HEK293 (cell line): ENCODE measurements around the gene MSI2.
A peak's percentile ranks its signal among the peaks of the same experiment; 100 is the strongest.

ENCODE experiments used
- CTCF ChIA-PET: fragments of 350-600 bp; formaldehyde crosslinking; extraction: SDS; loops from one replicate; lab custom pipeline; 2021; ENCODE audit warnings: antibody characterized with exemption; lab: Yijun Ruan, JAX
- POLR2A ChIA-PET: fragments of 300-600 bp; formaldehyde crosslinking; extraction: SDS; loops from one replicate; lab custom pipeline; 2020; ENCODE audit warnings: antibody characterized with exemption, inconsistent platforms; lab: Yijun Ruan, JAX
- H3K27ac ChIP-seq: fragments of 200-500 bp; sonication (Bioruptor generic); 2 replicates; pipeline ENCODE4 v1.5.1; 2014; ENCODE audit warnings: low read depth, low read length, control low read depth, inconsistent platforms; ENCODE audit errors: extremely low read depth
- H3K36me3 ChIP-seq, 2 experiments: fragments of 200-500 bp in 1 of 2; sonication (Bioruptor generic) in 1 of 2; 1 replicate in 1 of 2; 2 replicates in 1 of 2; pipeline ENCODE4 v1.5.1; 2014 to 2017; ENCODE audit warnings: inconsistent platforms in 2 of 2, low read length in 2 of 2; ENCODE audit not compliant: control insufficient read depth in 2 of 2, insufficient read depth in 1 of 2
- H3K4me1 ChIP-seq: fragments of 200-500 bp; sonication (Bioruptor generic); 2 replicates; pipeline ENCODE4 v1.5.1; 2014; ENCODE audit warnings: mild to moderate bottlenecking, low read length, inconsistent platforms; ENCODE audit not compliant: control insufficient read depth, insufficient read depth
- H3K4me3 ChIP-seq: 2 replicates; pipeline ENCODE4 v1.5.1; 2011; ENCODE audit warnings: low read depth, mild to moderate bottlenecking, control low read depth, low read length, moderate library complexity
- H3K9me3 ChIP-seq: fragments of 200-500 bp; sonication (Bioruptor generic); 2 replicates; pipeline ENCODE4 v1.5.1; 2014; ENCODE audit warnings: low read depth, low read length, inconsistent platforms; ENCODE audit not compliant: control insufficient read depth, insufficient read depth
- FEZF1 ChIP-seq: fragments of 450-650 bp; formaldehyde crosslinking; IDR thresholded peaks from 2 replicates; pipeline ENCODE4 v1.5.1; 2016; ENCODE audit warnings: missing biosample characterization, missing genetic modification characterization
- MYNN ChIP-seq: fragments of 450-650 bp; formaldehyde crosslinking; IDR thresholded peaks from 2 replicates; pipeline ENCODE4 v1.5.1; 2016; ENCODE audit warnings: missing biosample characterization, missing genetic modification characterization, borderline replicate concordance
- SALL2 ChIP-seq: fragments of 450-650 bp; formaldehyde crosslinking; IDR thresholded peaks from 2 replicates; pipeline ENCODE4 v1.5.0; 2017; ENCODE audit warnings: missing biosample characterization, mild to moderate bottlenecking, missing genetic modification characterization, borderline replicate concordance
- SETDB1 ChIP-seq: IDR thresholded peaks from one replicate; pipeline ENCODE4 v1.6.1; 2017; ENCODE audit warnings: mild to moderate bottlenecking, low read length, moderate library complexity, mixed read lengths; ENCODE audit not compliant: insufficient read length
- SP7 ChIP-seq: fragments of 450-650 bp; formaldehyde crosslinking; IDR thresholded peaks from 2 replicates; pipeline ENCODE4 v1.5.1; 2016; ENCODE audit warnings: missing biosample characterization, missing genetic modification characterization
- YY1 ChIP-seq: fragments of 450-650 bp; formaldehyde crosslinking; IDR thresholded peaks from 2 replicates; pipeline ENCODE4 v1.5.1; 2018; ENCODE audit warnings: missing biosample characterization, missing genetic modification characterization
- ZFP3 ChIP-seq: fragments of 450-650 bp; formaldehyde crosslinking; IDR thresholded peaks from 2 replicates; pipeline ENCODE4 v1.5.1; 2016; ENCODE audit warnings: low read depth, missing biosample characterization, missing genetic modification characterization
- ZNF16 ChIP-seq: fragments of 450-650 bp; formaldehyde crosslinking; IDR thresholded peaks from 2 replicates; pipeline ENCODE4 v1.5.1; 2016; ENCODE audit warnings: low read depth, missing biosample characterization, missing genetic modification characterization
- ZNF223 ChIP-seq: fragments of 450-650 bp; formaldehyde crosslinking; IDR thresholded peaks from 2 replicates; pipeline ENCODE4 v1.5.1; 2016; ENCODE audit warnings: missing biosample characterization, missing genetic modification characterization
- ZNF274 ChIP-seq, 2 experiments: fragments of 200-500 bp in 1 of 2; fragments of 450-650 bp in 1 of 2; sonication (Bioruptor generic) in 1 of 2; formaldehyde crosslinking in 1 of 2; IDR thresholded peaks; 2 replicates each; pipeline versions ENCODE4 v1.5.1 to v1.6.1; 2014 to 2016; ENCODE audit warnings: borderline replicate concordance in 1 of 2, inconsistent platforms in 1 of 2, low read length in 1 of 2, missing biosample characterization in 1 of 2, missing genetic modification characterization in 1 of 2
- ZNF335 ChIP-seq: fragments of 450-650 bp; formaldehyde crosslinking; conservative IDR thresholded peaks from 2 replicates; pipeline ENCODE4 v1.5.1; 2016; ENCODE audit warnings: missing biosample characterization, missing genetic modification characterization
- ZNF501 ChIP-seq: fragments of 450-650 bp; formaldehyde crosslinking; IDR thresholded peaks from 2 replicates; pipeline ENCODE4 v1.5.1; 2016; ENCODE audit warnings: missing biosample characterization, missing genetic modification characterization
- ZNF549 ChIP-seq: fragments of 450-650 bp; IDR thresholded peaks from 2 replicates; pipeline ENCODE4 v1.5.1; 2018; ENCODE audit warnings: missing biosample characterization, missing genetic modification characterization, mild to moderate bottlenecking, inconsistent platforms, moderate library complexity
- ZNF658 ChIP-seq: fragments of 450-650 bp; formaldehyde crosslinking; IDR thresholded peaks from 2 replicates; pipeline ENCODE4; 2016; ENCODE audit warnings: missing biosample characterization, missing genetic modification characterization
- ZNF701 ChIP-seq: fragments of 450-650 bp; formaldehyde crosslinking; IDR thresholded peaks from 2 replicates; pipeline ENCODE4 v1.5.1; 2016; ENCODE audit warnings: missing biosample characterization, missing genetic modification characterization
- ZNF707 ChIP-seq: fragments of 450-650 bp; formaldehyde crosslinking; IDR thresholded peaks from 2 replicates; pipeline ENCODE4 v1.5.1; 2016; ENCODE audit warnings: missing biosample characterization, missing genetic modification characterization
- ZNF768 ChIP-seq: fragments of 450-650 bp; formaldehyde crosslinking; IDR thresholded peaks from 2 replicates; pipeline ENCODE4 v1.5.1; 2018; ENCODE audit warnings: missing biosample characterization, mild to moderate bottlenecking, missing genetic modification characterization
- ZSCAN30 ChIP-seq: fragments of 450-650 bp; IDR thresholded peaks from 2 replicates; pipeline ENCODE4 v1.5.1; 2018; ENCODE audit warnings: missing biosample characterization, mild to moderate bottlenecking, missing genetic modification characterization, moderate library complexity
- TF ChIP-seq, protein P1 (sequence below): fragments of 450-650 bp; formaldehyde crosslinking; IDR thresholded peaks from 2 replicates; pipeline ENCODE4 v1.5.1; 2017; ENCODE audit warnings: missing biosample characterization, mild to moderate bottlenecking, missing genetic modification characterization, moderate library complexity
- TF ChIP-seq, protein P2 (sequence below): fragments of 450-650 bp; formaldehyde crosslinking; IDR thresholded peaks from 2 replicates; pipeline ENCODE4 v1.5.1; 2016; ENCODE audit warnings: missing biosample characterization, missing genetic modification characterization
- TF ChIP-seq, protein P3 (sequence below): fragments of 450-650 bp; formaldehyde crosslinking; IDR thresholded peaks from 2 replicates; pipeline ENCODE4 v1.5.1; 2016; ENCODE audit warnings: missing biosample characterization, missing genetic modification characterization, low read depth
- TF ChIP-seq, protein P4 (sequence below): fragments of 450-650 bp; formaldehyde crosslinking; IDR thresholded peaks from 2 replicates; pipeline ENCODE4 v1.5.1; 2016; ENCODE audit warnings: missing biosample characterization, missing genetic modification characterization, low read depth

The MSI2 gene

DNA sequence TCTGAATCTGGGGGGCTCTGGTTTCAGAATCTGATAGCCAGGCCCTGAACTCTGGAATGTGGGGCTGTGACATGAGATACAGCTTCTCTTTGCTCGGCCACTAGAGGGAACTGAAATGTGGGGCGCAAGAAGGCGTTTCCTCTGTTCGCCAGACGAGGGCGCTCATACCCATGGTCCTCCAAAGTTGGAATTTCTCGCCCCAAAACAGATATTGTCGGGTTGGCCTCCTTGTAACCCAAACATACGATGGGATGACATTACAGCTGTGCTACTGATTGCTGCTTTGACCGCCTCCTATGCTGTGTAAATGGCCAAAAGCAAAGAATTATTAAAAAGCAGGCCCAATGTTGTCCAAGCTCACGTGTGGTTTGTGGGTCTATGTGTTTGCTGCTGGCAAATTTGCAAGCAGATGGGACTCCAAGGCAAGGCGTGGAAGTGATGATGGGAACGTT lies 13.1 kb upstream of the MSI2 start (continued):
- TF ChIP-seq SP7 (tag by site-specific recombination): peak; percentile 60
- TF ChIP-seq, protein P1, sequence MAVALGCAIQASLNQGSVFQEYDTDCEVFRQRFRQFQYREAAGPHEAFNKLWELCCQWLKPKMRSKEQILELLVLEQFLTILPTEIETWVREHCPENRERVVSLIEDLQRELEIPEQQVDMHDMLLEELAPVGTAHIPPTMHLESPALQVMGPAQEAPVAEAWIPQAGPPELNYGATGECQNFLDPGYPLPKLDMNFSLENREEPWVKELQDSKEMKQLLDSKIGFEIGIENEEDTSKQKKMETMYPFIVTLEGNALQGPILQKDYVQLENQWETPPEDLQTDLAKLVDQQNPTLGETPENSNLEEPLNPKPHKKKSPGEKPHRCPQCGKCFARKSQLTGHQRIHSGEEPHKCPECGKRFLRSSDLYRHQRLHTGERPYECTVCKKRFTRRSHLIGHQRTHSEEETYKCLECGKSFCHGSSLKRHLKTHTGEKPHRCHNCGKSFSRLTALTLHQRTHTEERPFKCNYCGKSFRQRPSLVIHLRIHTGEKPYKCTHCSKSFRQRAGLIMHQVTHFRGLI (tag by site-specific recombination): peak; percentile 19; the same call in 1 of the 2 replicates
- TF ChIP-seq, protein P2, sequence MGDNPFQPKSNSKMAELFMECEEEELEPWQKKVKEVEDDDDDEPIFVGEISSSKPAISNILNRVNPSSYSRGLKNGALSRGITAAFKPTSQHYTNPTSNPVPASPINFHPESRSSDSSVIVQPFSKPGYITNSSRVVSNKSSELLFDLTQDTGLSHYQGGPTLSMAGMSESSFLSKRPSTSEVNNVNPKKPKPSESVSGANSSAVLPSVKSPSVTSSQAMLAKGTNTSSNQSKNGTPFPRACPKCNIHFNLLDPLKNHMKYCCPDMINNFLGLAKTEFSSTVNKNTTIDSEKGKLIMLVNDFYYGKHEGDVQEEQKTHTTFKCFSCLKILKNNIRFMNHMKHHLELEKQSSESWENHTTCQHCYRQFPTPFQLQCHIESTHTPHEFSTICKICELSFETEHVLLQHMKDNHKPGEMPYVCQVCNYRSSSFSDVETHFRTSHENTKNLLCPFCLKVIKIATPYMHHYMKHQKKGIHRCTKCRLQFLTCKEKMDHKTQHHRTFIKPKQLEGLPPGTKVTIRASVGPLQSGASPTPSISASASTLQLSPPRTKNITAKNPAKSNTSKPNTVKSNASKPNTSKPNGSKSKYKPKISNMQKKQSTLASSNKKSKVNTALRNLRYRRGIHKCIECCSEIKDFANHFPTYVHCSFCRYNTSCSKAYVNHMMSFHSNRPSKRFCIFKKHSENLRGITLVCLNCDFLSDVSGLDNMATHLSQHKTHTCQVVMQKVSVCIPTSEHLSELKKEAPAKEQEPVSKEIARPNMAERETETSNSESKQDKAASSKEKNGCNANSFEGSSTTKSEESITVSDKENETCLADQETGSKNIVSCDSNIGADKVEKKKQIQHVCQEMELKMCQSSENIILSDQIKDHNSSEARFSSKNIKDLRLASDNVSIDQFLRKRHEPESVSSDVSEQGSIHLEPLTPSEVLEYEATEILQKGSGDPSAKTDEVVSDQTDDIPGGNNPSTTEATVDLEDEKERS (tag by site-specific recombination): no peak
- TF ChIP-seq ZNF701: no peak
- TF ChIP-seq ZSCAN30 (tag by site-specific recombination): peak; percentile 87; the same call in 1 of the 2 replicates
- TF ChIP-seq, protein P3, sequence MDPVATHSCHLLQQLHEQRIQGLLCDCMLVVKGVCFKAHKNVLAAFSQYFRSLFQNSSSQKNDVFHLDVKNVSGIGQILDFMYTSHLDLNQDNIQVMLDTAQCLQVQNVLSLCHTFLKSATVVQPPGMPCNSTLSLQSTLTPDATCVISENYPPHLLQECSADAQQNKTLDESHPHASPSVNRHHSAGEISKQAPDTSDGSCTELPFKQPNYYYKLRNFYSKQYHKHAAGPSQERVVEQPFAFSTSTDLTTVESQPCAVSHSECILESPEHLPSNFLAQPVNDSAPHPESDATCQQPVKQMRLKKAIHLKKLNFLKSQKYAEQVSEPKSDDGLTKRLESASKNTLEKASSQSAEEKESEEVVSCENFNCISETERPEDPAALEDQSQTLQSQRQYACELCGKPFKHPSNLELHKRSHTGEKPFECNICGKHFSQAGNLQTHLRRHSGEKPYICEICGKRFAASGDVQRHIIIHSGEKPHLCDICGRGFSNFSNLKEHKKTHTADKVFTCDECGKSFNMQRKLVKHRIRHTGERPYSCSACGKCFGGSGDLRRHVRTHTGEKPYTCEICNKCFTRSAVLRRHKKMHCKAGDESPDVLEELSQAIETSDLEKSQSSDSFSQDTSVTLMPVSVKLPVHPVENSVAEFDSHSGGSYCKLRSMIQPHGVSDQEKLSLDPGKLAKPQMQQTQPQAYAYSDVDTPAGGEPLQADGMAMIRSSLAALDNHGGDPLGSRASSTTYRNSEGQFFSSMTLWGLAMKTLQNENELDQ (tag by site-specific recombination): no peak
- no peak for TF ChIP-seq ZNF274 (IDR thresholded peaks at IDR 0.05; ENCODE audit: low read length)
- no peak for TF ChIP-seq ZNF274 (tag by site-specific recombination; IDR thresholded peaks at IDR 0.05; ENCODE audit: borderline replicate concordance)
- TF ChIP-seq ZNF223 (tag by site-specific recombination): no peak
- no peak for TF ChIP-seq MYNN
- TF ChIP-seq ZFP3 (tag by site-specific recombination): no peak

DNA sequence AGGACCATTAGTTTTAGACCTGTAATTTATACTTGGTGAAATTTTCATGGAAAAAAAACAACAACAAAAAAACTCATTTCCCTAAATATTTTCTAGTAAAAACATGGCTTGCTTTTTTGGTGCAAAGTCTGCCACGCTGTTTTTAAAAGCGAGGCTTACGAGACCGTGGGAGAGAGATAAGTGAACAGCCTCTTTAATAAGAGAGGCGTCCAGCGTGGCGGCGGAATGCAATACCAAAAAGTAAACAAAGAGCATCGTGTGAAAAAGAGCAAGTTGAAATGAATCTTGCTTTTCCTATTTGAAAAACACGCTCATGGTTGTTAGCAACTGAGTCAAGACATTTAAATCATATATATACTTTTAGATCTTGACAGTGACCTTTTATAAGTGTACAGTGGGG lies 10.5 kb upstream of the MSI2 start:
- Histone ChIP-seq H3K9me3 (no peaks in the 10 kb centered on the region), H3K4me3 (no peak overlapping the region), H3K4me1 (no peaks in the 10 kb centered on the region), H3K27ac (no peak overlapping the region), H3K36me3 (no peaks in the 10 kb centered on the region)
- CTCF ChIA-PET: interaction anchor here (0.5 to 1.5 kb wide), 3 partner anchors 426 to 502 kb away, joined by 3 to 4 read pairs (median 3); no protein-coding TSS in a partner anchor
- POLR2A ChIA-PET: no interaction called here
- TF ChIP-seq ZNF707 (tag by site-specific recombination): no peak
- no peak for TF ChIP-seq ZNF549 (tag by site-specific recombination)
- TF ChIP-seq ZNF335 (tag by site-specific recombination): no peak
- TF ChIP-seq ZNF501: no peak
- no peak for TF ChIP-seq ZNF16 (tag by site-specific recombination)
- no peak for TF ChIP-seq ZNF658 (tag by site-specific recombination)
- TF ChIP-seq YY1: no peak

DNA sequence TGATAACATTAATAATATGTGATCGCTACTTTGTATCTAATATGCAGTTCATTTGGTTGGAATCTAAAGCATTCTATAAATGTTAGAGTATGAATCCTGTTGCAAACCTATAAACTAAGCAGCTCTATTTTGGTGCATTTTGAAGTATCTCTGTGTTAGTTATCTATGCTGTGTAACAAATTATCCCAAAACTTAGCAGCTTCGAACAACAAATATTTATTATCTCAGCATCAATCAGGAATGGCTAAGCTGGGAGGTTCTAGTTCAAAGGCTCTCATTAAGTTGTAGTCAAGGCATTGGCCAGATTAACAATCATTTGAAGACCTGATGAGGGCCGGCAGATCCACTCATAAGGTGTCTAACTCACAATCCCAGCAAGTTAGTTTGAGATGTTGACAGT lies 10.1 kb upstream of the MSI2 start:
- H3K9me3 ChIP-seq: no peaks in the 10 kb centered on the region
- ChIA-PET POLR2A (no interaction called here), CTCF (interaction anchor here (0.5 to 1.5 kb wide), 3 partner anchors 426 to 502 kb away, joined by 3 to 4 read pairs (median 3); no protein-coding TSS in a partner anchor)
- peak; percentile 59 for TF ChIP-seq SETDB1
- TF ChIP-seq, protein P4, sequence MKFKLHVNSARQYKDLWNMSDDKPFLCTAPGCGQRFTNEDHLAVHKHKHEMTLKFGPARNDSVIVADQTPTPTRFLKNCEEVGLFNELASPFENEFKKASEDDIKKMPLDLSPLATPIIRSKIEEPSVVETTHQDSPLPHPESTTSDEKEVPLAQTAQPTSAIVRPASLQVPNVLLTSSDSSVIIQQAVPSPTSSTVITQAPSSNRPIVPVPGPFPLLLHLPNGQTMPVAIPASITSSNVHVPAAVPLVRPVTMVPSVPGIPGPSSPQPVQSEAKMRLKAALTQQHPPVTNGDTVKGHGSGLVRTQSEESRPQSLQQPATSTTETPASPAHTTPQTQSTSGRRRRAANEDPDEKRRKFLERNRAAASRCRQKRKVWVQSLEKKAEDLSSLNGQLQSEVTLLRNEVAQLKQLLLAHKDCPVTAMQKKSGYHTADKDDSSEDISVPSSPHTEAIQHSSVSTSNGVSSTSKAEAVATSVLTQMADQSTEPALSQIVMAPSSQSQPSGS (tag by site-specific recombination): no peak
- no peak for TF ChIP-seq SALL2
- no peak for TF ChIP-seq ZNF768 (tag by site-specific recombination)
- TF ChIP-seq FEZF1 (tag by site-specific recombination): no peak
- TF ChIP-seq SP7 (tag by site-specific recombination): no peak
- H3K36me3 ChIP-seq: no peaks in the 10 kb centered on the region
- H3K27ac ChIP-seq: no peak overlapping the region
- no peak overlapping the region for H3K4me3 ChIP-seq
- H3K4me1 ChIP-seq: no peaks in the 10 kb centered on the region
